ENCODE data around the gene H2AZ2. TPM values are rescaled to one million over a fixed set of nuclear protein-coding genes. Genes with fewer than 3 reads are reported as not detected.

Gene H2AZ2
- total RNA-seq, 1 experiment from 2014 or later, result 188 TPM

- Histone ChIP-seq H2AFZ (ENCODE audit: low read length) (no peak overlapping the region), H3K4me2 (ENCODE audit: low read depth, low read length, poor library complexity, severe bottlenecking) (peak overlapping the region; percentile 85), H3K9me2 (replicated peaks; ENCODE audit: insufficient read depth, low read length) (no peaks in the 10 kb centered on the region), H3K27me3 (ENCODE audit: low read length) (no peaks in the 10 kb centered on the region), H4K20me1 (ENCODE audit: insufficient read depth, low read depth, low read length) (peaks cover 24% of the 10 kb centered on the region), H3K9ac (ENCODE audit: low read length) (no peak overlapping the region), H3K36me3 (ENCODE audit: insufficient read depth, low read length) (peaks cover 16% of the 10 kb centered on the region), H3K27ac (ENCODE audit: low read length) (no peak overlapping the region), H3K4me1 (ENCODE audit: low read length) (peaks cover 60% of the 10 kb centered on the region), H3K79me2 (ENCODE audit: low read length) (peaks cover 28% of the 10 kb centered on the region), H3K9me3 (ENCODE audit: low read length) (no peaks in the 10 kb centered on the region), H3K4me3 (ENCODE audit: low read length) (no peak overlapping the region)
- DNase-seq, result peak; percentile 80
Measured at GRCh38 chr7:44887293-44887692, 39.4 kb upstream of the H2AZ2 start.

- peaks cover 38% of the 10 kb centered on the region for H4K20me1 ChIP-seq (ENCODE audit: insufficient read depth, low read depth, low read length)
- H3K9ac ChIP-seq (ENCODE audit: low read length), result peak within 1 kb of the TSS; percentile 96
- H3K27ac ChIP-seq (ENCODE audit: low read length), result peak within 1 kb of the TSS; percentile 90
- H3K9me3 ChIP-seq (ENCODE audit: low read length), result no peaks in the 10 kb centered on the region
- H3K4me3 ChIP-seq (ENCODE audit: low read length), result peak within 1 kb of the TSS; percentile 93
- peak within 1 kb of the TSS; percentile 88 for H3K4me2 ChIP-seq (ENCODE audit: low read depth, low read length, poor library complexity, severe bottlenecking)
- H3K36me3 ChIP-seq (ENCODE audit: insufficient read depth, low read length), result peaks cover 19% of the 10 kb centered on the region
- H2AFZ ChIP-seq (ENCODE audit: low read length), result peak within 1 kb of the TSS; percentile 91; the same call in 1 of the 2 replicates
- H3K9me2 ChIP-seq (replicated peaks; ENCODE audit: insufficient read depth, low read length), result no peaks in the 10 kb centered on the region
- peak; percentile 98 for DNase-seq
- H3K27me3 ChIP-seq (ENCODE audit: low read length), result no peaks in the 10 kb centered on the region
- peaks cover 42% of the 10 kb centered on the region for H3K79me2 ChIP-seq (ENCODE audit: low read length)
- peaks cover 64% of the 10 kb centered on the region for H3K4me1 ChIP-seq (ENCODE audit: low read length)
Measured at GRCh38 chr7:44885394-44886317, 37.8 kb upstream of the H2AZ2 start, which contains the start of gene PURB. TSS of gene PURB (minus strand) at chr7:44885530. CDS start at chr7:44885348, 182 bp downstream.

- Histone ChIP-seq H2AFZ (ENCODE audit: low read length) (no peak overlapping the region), H3K9me3 (ENCODE audit: low read length) (no peaks in the 10 kb centered on the region), H3K4me2 (ENCODE audit: low read depth, low read length, poor library complexity, severe bottlenecking) (peak overlapping the region; percentile 88), H3K4me1 (ENCODE audit: low read length) (peaks cover 71% of the 10 kb centered on the region), H3K27me3 (ENCODE audit: low read length) (no peaks in the 10 kb centered on the region), H3K79me2 (ENCODE audit: low read length) (peaks cover 50% of the 10 kb centered on the region), H3K9me2 (replicated peaks; ENCODE audit: insufficient read depth, low read length) (no peaks in the 10 kb centered on the region), H3K36me3 (ENCODE audit: insufficient read depth, low read length) (peaks cover 28% of the 10 kb centered on the region), H3K9ac (ENCODE audit: low read length) (peak overlapping the region; percentile 80), H3K27ac (ENCODE audit: low read length) (no peak overlapping the region), H3K4me3 (ENCODE audit: low read length) (peak overlapping the region; percentile 71), H4K20me1 (ENCODE audit: insufficient read depth, low read depth, low read length) (peaks cover 47% of the 10 kb centered on the region)
- DNase-seq, result peak; percentile 59
Measured at GRCh38 chr7:44884621-44885393, 36.9 kb upstream of the H2AZ2 start.

- no peak overlapping the region for H2AFZ ChIP-seq (ENCODE audit: low read length)
- peak overlapping the region; percentile 80 for H3K9ac ChIP-seq (ENCODE audit: low read length)
Measured at GRCh38 chr7:44883961-44884620, 36.2 kb upstream of the H2AZ2 start.

GRCh38 chr7:44882899-44883298 lies 35.0 kb upstream of the H2AZ2 start:
- peaks cover 69% of the 10 kb centered on the region for H3K4me1 ChIP-seq (ENCODE audit: low read length)
- H3K79me2 ChIP-seq (ENCODE audit: low read length), result peaks cover 55% of the 10 kb centered on the region
- H3K27ac ChIP-seq (ENCODE audit: low read length), result 0 out of 2 replicates have a peak overlapping the region, but pooled peaks have one; percentile 57
- no peaks in the 10 kb centered on the region for H3K9me2 ChIP-seq (replicated peaks; ENCODE audit: insufficient read depth, low read length)
- DNase-seq, result no peak
- peak overlapping the region; percentile 71 for H3K4me3 ChIP-seq (ENCODE audit: low read length)
- H3K9ac ChIP-seq (ENCODE audit: low read length), result peak overlapping the region; percentile 5; the same call in 1 of the 2 replicates
- H3K4me2 ChIP-seq (ENCODE audit: low read depth, low read length, poor library complexity, severe bottlenecking), result peak overlapping the region; percentile 88
- no peaks in the 10 kb centered on the region for H3K9me3 ChIP-seq (ENCODE audit: low read length)
- peaks cover 32% of the 10 kb centered on the region for H3K36me3 ChIP-seq (ENCODE audit: insufficient read depth, low read length)
- peaks cover 54% of the 10 kb centered on the region for H4K20me1 ChIP-seq (ENCODE audit: insufficient read depth, low read depth, low read length)
- no peak overlapping the region for H2AFZ ChIP-seq (ENCODE audit: low read length)
- no peaks in the 10 kb centered on the region for H3K27me3 ChIP-seq (ENCODE audit: low read length)

More at GRCh38 chr7:44883961-44884620, 36.2 kb upstream of the H2AZ2 start:
- H3K4me1 ChIP-seq (ENCODE audit: low read length), result peaks cover 71% of the 10 kb centered on the region
- H3K27ac ChIP-seq (ENCODE audit: low read length), result no peak overlapping the region
- H3K27me3 ChIP-seq (ENCODE audit: low read length), result no peaks in the 10 kb centered on the region
- H3K79me2 ChIP-seq (ENCODE audit: low read length), result peaks cover 55% of the 10 kb centered on the region
- peak overlapping the region; percentile 71 for H3K4me3 ChIP-seq (ENCODE audit: low read length)
- H3K4me2 ChIP-seq (ENCODE audit: low read depth, low read length, poor library complexity, severe bottlenecking), result peak overlapping the region; percentile 88
- no peaks in the 10 kb centered on the region for H3K9me3 ChIP-seq (ENCODE audit: low read length)
- no peaks in the 10 kb centered on the region for H3K9me2 ChIP-seq (replicated peaks; ENCODE audit: insufficient read depth, low read length)
- H4K20me1 ChIP-seq (ENCODE audit: insufficient read depth, low read depth, low read length), result peaks cover 52% of the 10 kb centered on the region
- peaks cover 32% of the 10 kb centered on the region for H3K36me3 ChIP-seq (ENCODE audit: insufficient read depth, low read length)
- DNase-seq, result no peak

- peak overlapping the region; percentile 88 for H3K4me2 ChIP-seq (ENCODE audit: low read depth, low read length, poor library complexity, severe bottlenecking)
- H3K79me2 ChIP-seq (ENCODE audit: low read length), result peaks cover 55% of the 10 kb centered on the region
- peak overlapping the region; percentile 3; the same call in 1 of the 2 replicates for H3K9ac ChIP-seq (ENCODE audit: low read length)
- peak overlapping the region; percentile 71 for H3K4me3 ChIP-seq (ENCODE audit: low read length)
- no peaks in the 10 kb centered on the region for H3K9me2 ChIP-seq (replicated peaks; ENCODE audit: insufficient read depth, low read length)
- peaks cover 32% of the 10 kb centered on the region for H3K36me3 ChIP-seq (ENCODE audit: insufficient read depth, low read length)
- H3K9me3 ChIP-seq (ENCODE audit: low read length), result no peaks in the 10 kb centered on the region
- H4K20me1 ChIP-seq (ENCODE audit: insufficient read depth, low read depth, low read length), result peaks cover 57% of the 10 kb centered on the region
- peak overlapping the region; percentile 57 for H3K27ac ChIP-seq (ENCODE audit: low read length)
- DNase-seq, result peak; percentile 75
- H3K27me3 ChIP-seq (ENCODE audit: low read length), result no peaks in the 10 kb centered on the region
- peaks cover 57% of the 10 kb centered on the region for H3K4me1 ChIP-seq (ENCODE audit: low read length)
- no peak overlapping the region for H2AFZ ChIP-seq (ENCODE audit: low read length)
Measured at GRCh38 chr7:44881610-44882009, 33.7 kb upstream of the H2AZ2 start.

GRCh38 chr7:44881066-44881600 lies 33.2 kb upstream of the H2AZ2 start:
- no peak overlapping the region for H2AFZ ChIP-seq (ENCODE audit: low read length)
- peak overlapping the region; percentile 71; the same call in 1 of the 2 replicates for H3K4me3 ChIP-seq (ENCODE audit: low read length)
- H3K36me3 ChIP-seq (ENCODE audit: insufficient read depth, low read length), result peaks cover 32% of the 10 kb centered on the region
- H3K9me2 ChIP-seq (replicated peaks; ENCODE audit: insufficient read depth, low read length), result no peaks in the 10 kb centered on the region
- DNase-seq, result no peak
- no peak overlapping the region for H3K9ac ChIP-seq (ENCODE audit: low read length)
- H3K79me2 ChIP-seq (ENCODE audit: low read length), result peaks cover 55% of the 10 kb centered on the region
- peak overlapping the region; percentile 35; the same call in 1 of the 2 replicates for H3K27ac ChIP-seq (ENCODE audit: low read length)
- H3K4me1 ChIP-seq (ENCODE audit: low read length), result peaks cover 52% of the 10 kb centered on the region
- peak overlapping the region; percentile 88 for H3K4me2 ChIP-seq (ENCODE audit: low read depth, low read length, poor library complexity, severe bottlenecking)
- no peaks in the 10 kb centered on the region for H3K27me3 ChIP-seq (ENCODE audit: low read length)
- H4K20me1 ChIP-seq (ENCODE audit: insufficient read depth, low read depth, low read length), result peaks cover 57% of the 10 kb centered on the region
- no peaks in the 10 kb centered on the region for H3K9me3 ChIP-seq (ENCODE audit: low read length)

Data from Karpas-422 (cell line).